Stomach smooth muscle (tissue), 2 donors: ENCODE results near the gene RIMBP2.

Experiments used
- H3K27ac ChIP-seq: one replicate; pipeline ENCODE4 v1.7.0; 2013; ENCODE audit warnings: mild to moderate bottlenecking, low read length, inconsistent platforms
- H3K27me3 ChIP-seq, 2 donors: one replicate each; pipeline ENCODE4 v1.7.0; 2013; ENCODE audit warnings: low read length in 2 of 2; ENCODE audit not compliant: insufficient read depth in 2 of 2, control insufficient read depth in 1 of 2
- H3K36me3 ChIP-seq, 2 donors: one replicate each; pipeline ENCODE4 v1.7.0; 2013; ENCODE audit warnings: low read length in 2 of 2; ENCODE audit not compliant: control insufficient read depth in 2 of 2, insufficient read depth in 2 of 2
- H3K4me1 ChIP-seq: one replicate; pipeline ENCODE4 v1.7.0; 2013; ENCODE audit warnings: low read length; ENCODE audit not compliant: control insufficient read depth, insufficient read depth
- H3K4me3 ChIP-seq, 2 donors: one replicate each; pipeline ENCODE4 v1.7.0; 2013; ENCODE audit warnings: low read length in 2 of 2
- H3K9ac ChIP-seq, 2 donors: one replicate each; pipeline ENCODE4 v1.7.0; 2013; ENCODE audit warnings: low read length in 2 of 2, mild to moderate bottlenecking in 1 of 2
- H3K9me3 ChIP-seq, 2 donors: one replicate each; pipeline ENCODE4 v1.7.0; 2013; ENCODE audit warnings: low read length in 2 of 2; ENCODE audit not compliant: control insufficient read depth in 2 of 2
- donor health status: healthy.
- donor health status: Pancreatic carcinoma.

RIMBP2 gene

DNA sequence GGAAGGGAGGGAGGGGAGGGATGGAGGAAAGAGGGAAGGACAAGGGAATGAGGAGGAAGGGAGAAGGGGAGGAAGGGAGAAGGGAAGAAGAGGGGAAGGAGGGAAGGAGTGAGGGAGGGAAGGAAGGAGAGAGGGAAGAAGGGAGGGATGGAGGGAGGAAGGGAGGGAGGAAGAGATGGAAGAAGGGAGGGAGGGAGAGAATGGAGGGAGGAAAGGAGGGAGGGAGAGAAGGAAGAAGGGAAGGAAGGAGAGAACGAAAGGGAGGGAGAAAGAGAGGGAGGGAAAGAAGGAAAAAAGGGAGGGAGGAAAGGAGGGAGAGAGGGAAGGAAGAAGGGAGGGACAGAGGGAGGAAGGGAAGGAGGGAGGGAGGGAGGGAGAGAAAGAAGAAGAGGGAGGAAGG is 49.5 kb downstream of the RIMBP2 start:
- Histone ChIP-seq H3K9me3 (peaks cover 0 to 17% of the 10 kb centered on the region in 2 donors), H3K4me3 (no peak overlapping the region), H3K27me3 (no peaks in the 10 kb centered on the region), H3K4me1 (no peaks in the 10 kb centered on the region), H3K36me3 (no peaks in the 10 kb centered on the region), H3K9ac (no peak overlapping the region), H3K27ac (no peak overlapping the region)

DNA sequence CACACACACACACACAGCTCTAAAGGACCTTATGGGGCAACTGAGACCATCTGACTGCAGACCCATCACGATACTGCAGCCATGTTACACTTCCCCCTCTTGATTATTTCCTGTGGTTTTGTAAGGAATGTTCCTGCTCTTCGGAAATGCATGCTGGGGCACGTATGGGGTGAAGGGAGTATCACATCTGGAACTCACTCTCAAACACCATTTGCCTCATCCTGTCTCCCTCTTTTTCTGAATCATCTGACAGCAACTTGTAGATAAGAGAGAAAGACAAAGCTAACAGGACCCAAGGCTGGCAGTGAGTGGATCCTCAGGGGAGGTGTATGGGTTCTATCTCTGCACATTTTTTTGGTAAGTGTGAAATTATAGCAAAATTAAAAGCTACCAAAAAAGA is 50.3 kb downstream of the RIMBP2 start:
- H3K9ac ChIP-seq, result no peak overlapping the region
- no peaks in the 10 kb centered on the region for H3K36me3 ChIP-seq
- H3K4me1 ChIP-seq, result no peaks in the 10 kb centered on the region
- H3K27me3 ChIP-seq, result no peaks in the 10 kb centered on the region
- H3K4me3 ChIP-seq, result no peak overlapping the region
- H3K27ac ChIP-seq, result no peak overlapping the region
- H3K9me3 ChIP-seq, result peaks cover 0 to 17% of the 10 kb centered on the region in 2 donors

DNA sequence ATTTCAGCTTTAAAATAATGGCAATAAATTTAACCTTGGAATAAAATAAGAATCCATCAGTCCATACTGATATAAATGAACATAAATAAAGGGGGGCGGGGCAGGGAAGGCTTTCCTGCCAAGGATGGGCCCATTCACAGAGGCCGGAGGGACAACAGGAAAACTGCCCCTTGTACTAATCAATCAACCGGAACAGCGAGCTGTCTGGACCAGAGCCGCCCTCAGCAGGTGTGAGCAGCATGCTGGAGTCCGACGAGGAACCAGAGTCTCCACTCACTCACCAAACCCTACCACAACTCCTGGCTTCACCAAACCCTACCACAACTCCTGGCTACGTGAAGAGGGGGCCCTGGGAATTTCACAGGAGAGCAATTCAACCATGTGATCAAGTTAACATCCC is 51.3 kb downstream of the RIMBP2 start:
- Histone ChIP-seq H3K4me3 (no peak overlapping the region), H3K27me3 (no peaks in the 10 kb centered on the region), H3K9me3 (peaks cover 0 to 17% of the 10 kb centered on the region in 2 donors), H3K36me3 (no peaks in the 10 kb centered on the region), H3K27ac (no peak overlapping the region), H3K4me1 (no peaks in the 10 kb centered on the region), H3K9ac (no peak overlapping the region)

DNA sequence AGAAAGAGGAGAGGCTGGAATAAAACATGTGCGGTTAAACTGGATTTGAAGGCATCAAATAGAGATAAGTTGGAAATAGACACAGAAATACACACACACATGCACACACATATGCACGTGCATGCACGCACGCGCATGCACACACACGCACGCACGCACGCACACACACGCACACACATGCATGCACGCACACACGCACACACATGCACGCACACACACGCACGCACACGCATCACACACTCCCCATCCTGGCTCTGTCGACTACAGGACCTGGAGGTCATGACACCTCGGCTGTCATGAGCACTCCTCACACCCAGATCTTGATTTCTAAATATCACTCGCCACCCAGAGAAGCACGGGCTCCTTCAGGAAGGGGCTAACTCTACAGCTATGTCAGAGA is 51.8 kb downstream of the RIMBP2 start:
- peaks cover 0 to 17% of the 10 kb centered on the region in 2 donors for H3K9me3 ChIP-seq
- H3K27ac ChIP-seq, result no peak overlapping the region
- H3K9ac ChIP-seq, result no peak overlapping the region
- H3K27me3 ChIP-seq, result no peaks in the 10 kb centered on the region
- no peak overlapping the region for H3K4me3 ChIP-seq
- H3K4me1 ChIP-seq, result no peaks in the 10 kb centered on the region
- H3K36me3 ChIP-seq, result no peaks in the 10 kb centered on the region

DNA sequence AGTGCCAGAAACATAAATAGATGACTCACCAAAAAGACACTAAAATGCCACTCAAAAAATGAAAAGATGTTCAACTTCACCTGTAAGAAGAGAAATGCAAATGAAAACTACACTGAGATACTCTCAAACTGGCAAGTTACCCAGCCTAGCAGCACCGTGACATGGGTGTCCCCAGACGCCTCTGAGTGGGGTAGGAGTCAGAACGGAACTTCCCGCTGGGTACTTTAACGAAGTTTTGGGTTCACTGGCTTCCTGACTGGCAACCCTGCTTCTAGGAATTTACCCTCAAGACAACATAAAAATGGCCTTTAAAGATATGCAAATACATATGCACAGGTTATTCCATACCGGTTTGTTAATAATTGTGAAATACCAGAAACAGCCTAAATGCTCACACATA is 52.6 kb downstream of the RIMBP2 start:
- H3K27me3 ChIP-seq, result no peaks in the 10 kb centered on the region
- no peaks in the 10 kb centered on the region for H3K36me3 ChIP-seq
- peaks cover 0 to 17% of the 10 kb centered on the region in 2 donors for H3K9me3 ChIP-seq
- H3K4me3 ChIP-seq, result no peak overlapping the region
- H3K4me1 ChIP-seq, result no peaks in the 10 kb centered on the region
- no peak overlapping the region for H3K9ac ChIP-seq
- H3K27ac ChIP-seq, result no peak overlapping the region

DNA sequence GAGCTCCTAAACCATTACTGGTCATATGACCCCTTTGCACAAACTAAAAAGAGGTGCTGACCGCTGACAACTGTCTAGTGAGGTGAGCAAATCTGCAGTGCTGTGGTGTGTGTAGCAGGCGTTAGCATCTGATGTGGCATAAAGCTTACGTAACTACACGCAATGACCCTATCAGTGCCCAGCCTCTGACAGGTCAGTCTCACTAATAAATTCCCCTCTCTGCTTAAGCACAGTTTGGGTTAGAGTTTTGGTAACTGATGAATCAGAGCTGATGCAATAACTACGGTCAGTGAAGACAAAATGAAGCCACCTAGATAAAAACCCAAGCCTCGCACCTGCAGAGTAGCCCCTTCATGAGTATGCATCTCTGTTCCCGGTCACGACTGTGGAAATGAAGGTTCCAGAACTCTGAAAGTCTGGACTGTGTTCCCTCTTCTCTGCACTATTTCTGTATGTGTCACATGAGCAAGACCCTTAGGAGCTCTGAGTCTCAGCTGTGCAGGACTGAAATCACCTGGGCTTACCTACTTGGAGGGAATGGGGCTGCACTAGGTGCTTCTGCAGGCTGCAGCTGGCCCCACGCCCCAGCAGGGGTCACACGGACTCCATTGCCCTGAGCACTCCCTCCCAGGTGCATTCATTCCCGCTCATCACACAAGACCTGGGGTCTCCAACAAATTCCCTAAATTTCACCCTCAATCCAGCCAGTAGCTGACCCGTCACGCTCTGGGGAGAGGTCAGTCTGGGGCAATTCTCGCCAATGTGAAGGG is 54.4 kb downstream of the RIMBP2 start:
- peaks cover 0 to 8% of the 10 kb centered on the region in 2 donors for H3K9me3 ChIP-seq
- H3K27ac ChIP-seq, result no peak overlapping the region
- H3K9ac ChIP-seq, result no peak overlapping the region
- no peaks in the 10 kb centered on the region for H3K4me1 ChIP-seq
- H3K36me3 ChIP-seq, result no peaks in the 10 kb centered on the region
- H3K4me3 ChIP-seq, result no peak overlapping the region
- H3K27me3 ChIP-seq, result no peaks in the 10 kb centered on the region

DNA sequence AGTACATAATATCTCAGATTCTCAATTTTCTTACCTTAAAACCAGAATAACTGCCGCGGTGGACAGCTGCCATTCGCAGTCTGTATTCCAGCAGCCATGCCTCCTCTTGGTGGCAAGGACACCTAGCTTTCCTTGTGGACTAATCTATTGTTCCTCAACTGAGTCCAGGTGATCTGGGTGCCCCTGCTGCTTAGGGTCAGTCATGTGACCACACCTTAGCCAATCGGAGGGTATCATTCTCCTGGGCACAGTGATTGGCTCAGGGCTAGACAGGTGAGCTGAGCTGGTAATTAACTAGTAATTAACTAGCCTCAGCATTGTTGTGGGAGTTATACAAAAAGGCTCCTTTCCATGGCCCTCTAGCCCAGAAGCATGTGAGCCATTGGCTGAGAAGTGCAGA is 55.0 kb downstream of the RIMBP2 start:
- H3K9me3 ChIP-seq, result peaks cover 0 to 8% of the 10 kb centered on the region in 2 donors
- no peak overlapping the region for H3K4me3 ChIP-seq
- no peak overlapping the region for H3K9ac ChIP-seq
- no peak overlapping the region for H3K27ac ChIP-seq
- no peaks in the 10 kb centered on the region for H3K36me3 ChIP-seq
- no peaks in the 10 kb centered on the region for H3K27me3 ChIP-seq
- no peaks in the 10 kb centered on the region for H3K4me1 ChIP-seq

DNA sequence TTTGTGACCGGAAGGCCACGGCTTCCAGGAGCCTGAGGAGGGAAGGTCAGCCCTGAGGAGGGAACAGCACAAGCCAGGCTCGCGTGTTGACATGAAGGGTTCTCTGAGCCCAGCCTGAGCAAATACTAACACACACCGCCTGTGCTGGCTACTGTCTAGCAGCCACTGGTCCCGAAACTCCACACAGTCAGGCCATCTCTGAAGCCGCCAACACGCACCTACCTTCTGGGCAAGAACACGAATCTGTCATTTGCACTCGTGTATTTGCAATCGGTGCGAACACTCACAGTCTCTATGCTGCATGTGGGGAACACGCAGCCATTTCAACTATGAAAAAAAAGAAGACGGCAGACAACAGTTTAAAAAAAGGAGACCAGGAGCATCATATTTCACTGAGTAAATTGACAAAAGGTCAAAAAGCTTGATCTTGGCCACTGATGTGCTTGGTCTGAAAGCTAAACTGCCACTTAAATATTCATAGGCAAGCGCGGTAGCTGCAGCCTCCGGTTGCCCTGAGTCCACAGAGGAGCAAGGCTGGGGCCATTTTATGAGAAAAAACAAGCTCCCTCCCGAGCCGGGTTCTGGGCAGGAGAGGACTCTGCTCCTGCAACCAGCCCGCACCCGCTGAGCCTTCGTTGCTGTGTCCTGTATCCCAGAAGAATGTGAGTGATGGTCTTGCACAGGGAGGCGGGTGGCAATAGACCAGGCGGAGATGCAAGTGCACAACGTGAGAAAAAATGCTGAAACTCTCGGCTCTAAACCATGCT is 57.8 kb downstream of the RIMBP2 start:
- no peak overlapping the region for H3K4me3 ChIP-seq
- H3K9ac ChIP-seq, result no peak overlapping the region
- no peak overlapping the region for H3K27ac ChIP-seq
- H3K4me1 ChIP-seq, result no peaks in the 10 kb centered on the region
- H3K27me3 ChIP-seq, result no peaks in the 10 kb centered on the region
- peaks cover 0 to 11% of the 10 kb centered on the region in 2 donors for H3K9me3 ChIP-seq
- no peaks in the 10 kb centered on the region for H3K36me3 ChIP-seq

DNA sequence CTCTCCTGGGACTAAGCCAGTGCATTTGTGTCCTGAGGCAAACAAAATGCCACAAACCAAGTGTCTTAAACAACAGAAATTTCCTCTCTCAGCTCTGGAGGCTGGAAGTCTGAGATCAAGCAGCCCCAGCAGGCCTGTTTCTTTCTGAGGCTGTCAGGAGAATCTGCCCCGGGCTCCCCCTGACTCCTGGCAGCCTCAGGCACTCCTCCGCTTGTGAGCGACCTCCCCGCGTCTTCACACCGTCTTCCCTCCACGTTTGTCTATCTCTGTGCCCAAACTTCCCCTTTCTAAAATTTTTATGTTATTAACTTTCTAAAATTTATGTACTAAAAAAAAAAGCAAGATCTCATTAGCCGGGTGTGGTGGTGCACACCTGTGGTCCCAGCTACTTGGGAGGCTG is 59.7 kb downstream of the RIMBP2 start:
- Histone ChIP-seq H3K4me3 (no peak overlapping the region), H3K27me3 (no peaks in the 10 kb centered on the region), H3K27ac (no peak overlapping the region), H3K9me3 (peaks cover 0 to 13% of the 10 kb centered on the region in 2 donors), H3K9ac (no peak overlapping the region), H3K36me3 (no peaks in the 10 kb centered on the region), H3K4me1 (no peaks in the 10 kb centered on the region)

DNA sequence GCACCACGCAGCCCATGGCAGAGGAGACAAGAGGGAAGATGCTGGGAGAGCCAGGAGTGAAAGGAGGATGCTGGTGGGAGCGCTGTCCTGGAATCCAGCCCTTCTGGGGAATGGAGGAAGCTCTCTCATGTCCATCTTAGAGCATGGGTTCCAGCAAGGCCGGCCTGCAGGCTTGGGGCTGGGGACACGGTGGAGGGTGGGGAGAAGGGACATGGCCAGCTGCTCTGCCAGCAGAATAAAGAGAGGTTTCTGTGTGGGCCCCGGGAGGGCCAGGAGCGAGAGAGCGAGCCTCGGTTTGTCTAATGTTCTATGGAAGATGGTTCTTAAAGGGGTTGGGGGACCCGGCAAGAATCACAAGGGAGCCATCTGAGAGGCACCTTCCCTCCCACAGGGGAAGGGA is 60.2 kb downstream of the RIMBP2 start:
- no peaks in the 10 kb centered on the region for H3K27me3 ChIP-seq
- no peaks in the 10 kb centered on the region for H3K4me1 ChIP-seq
- H3K36me3 ChIP-seq, result no peaks in the 10 kb centered on the region
- H3K4me3 ChIP-seq, result no peak overlapping the region
- H3K27ac ChIP-seq, result no peak overlapping the region
- H3K9ac ChIP-seq, result no peak overlapping the region
- H3K9me3 ChIP-seq, result peaks cover 0 to 13% of the 10 kb centered on the region in 2 donors

DNA sequence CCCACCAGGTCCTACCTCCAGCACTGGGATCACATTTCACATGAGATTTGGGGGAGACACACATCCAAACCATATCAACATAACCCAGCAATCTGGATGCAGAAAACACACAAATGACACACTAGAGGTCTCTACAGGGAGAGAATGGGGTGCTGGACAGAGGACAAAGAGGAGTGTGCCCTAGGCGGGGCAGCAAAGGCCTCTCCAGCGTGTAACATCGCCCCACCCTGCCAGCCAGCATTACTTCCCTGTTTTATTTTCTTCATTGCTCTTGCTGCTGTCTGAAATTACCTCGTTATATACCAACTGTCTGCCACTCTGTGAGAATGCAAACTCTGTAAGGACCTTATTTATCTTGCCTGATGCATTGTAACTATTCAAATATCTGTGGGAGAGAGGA is 61.1 kb downstream of the RIMBP2 start:
- no peak overlapping the region for H3K9ac ChIP-seq
- H3K4me3 ChIP-seq, result no peak overlapping the region
- H3K27me3 ChIP-seq, result no peaks in the 10 kb centered on the region
- no peak overlapping the region for H3K27ac ChIP-seq
- H3K4me1 ChIP-seq, result no peaks in the 10 kb centered on the region
- H3K36me3 ChIP-seq, result no peaks in the 10 kb centered on the region
- peaks cover 0 to 13% of the 10 kb centered on the region in 2 donors for H3K9me3 ChIP-seq
